Stimulated activated CD4-positive, alpha-beta T cell treated with anti-CD3 and anti-CD28 coated beads, Interleukin-1b, Interleukin-23, amount 100 ng/mL, for 4 hours (primary cell): ENCODE results near the gene RASA3.
"Not testable (repeated sequence)": the region's sequence is repeated elsewhere in the genome, so short reads cannot be mapped to it uniquely, and the experiment has no call there.

Experiments used
- DNase-seq, 2 donors: peaks; one replicate each; pipeline ENCODE4 v3.0.0-alpha.2; 2020; ENCODE audit warnings: low read depth in 2 of 2

The RASA3 gene

DNA sequence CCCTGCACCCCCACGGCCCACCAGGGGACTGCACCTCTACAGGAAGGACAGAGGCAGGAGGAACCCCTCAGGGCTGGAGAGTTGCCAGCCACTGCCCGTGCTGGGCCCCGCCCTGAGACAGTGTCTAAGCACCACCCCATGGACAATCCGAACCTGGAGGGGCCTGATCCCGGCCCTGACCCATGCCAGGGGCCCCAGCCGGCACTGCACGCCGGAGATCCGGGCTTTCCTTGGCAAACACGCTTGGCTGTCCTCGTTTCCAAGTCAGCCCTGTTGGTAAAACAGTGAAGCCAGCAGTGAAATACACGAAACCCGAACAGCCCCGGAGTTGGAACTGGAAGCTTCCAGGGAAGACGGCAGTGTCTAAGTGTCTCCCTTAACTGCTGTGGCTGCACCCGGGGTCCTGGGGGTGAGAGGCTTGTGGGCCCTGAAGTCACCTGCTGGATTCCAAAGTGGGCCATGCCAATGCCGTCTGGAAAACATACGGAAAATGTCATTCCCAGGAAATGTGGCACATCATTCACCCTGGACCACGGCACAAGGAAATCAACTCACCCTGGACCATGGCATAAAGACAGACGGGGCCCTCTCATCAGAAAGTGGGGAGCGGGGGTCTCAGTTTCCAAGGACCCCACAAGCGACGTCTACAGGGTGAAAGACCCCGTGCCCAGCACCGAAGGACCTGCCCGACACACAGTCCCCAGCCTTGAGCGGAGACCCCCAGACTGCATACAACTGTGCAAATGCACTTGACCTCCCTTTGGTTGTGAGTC, 30.9 kb downstream of the RASA3 start:
- DNase-seq = no peak

DNA sequence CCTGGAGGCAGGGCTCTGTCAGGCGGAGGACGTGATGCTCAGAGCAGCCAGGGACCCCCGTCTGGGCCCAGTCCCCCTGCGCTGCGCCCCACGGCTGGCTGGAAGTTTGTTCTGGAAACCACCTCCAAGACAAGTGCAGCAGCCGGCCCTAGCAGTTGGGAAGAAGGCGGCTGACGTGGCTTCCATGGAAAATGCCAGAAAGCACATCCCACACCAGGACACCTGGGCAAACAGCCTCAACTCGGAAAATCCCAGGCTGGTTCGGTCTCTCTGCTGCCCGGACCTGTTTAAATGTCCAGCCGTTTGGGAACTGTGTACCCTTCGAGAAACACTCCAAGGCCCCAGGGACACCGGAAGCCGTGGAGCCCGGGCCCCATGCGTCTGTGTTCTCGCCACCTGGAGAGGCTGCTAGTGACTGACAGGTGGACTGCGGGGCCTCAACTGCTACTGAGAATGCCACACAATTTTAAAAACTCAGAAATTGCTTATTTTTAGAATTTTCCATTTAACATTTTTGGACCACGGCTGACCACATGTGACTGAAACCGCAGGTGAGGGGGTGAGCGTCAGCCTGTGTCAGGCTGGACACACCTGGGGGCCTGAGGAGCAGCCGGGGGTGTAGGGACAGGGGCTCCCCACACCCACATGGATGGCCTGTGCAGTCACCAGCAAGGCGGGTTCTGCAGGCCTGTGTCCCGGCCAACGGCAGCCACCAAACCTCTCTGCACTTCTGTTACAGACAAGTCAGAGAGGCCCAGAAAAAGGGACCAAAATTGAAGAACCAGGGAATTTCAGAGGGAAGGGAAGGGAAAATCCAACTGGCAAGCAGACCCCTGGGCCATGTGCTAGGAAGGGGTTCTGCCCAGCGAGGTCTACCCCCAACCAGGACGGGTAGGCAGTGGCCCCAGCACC, 31.7 kb downstream of the RASA3 start:
- no peak for DNase-seq

DNA sequence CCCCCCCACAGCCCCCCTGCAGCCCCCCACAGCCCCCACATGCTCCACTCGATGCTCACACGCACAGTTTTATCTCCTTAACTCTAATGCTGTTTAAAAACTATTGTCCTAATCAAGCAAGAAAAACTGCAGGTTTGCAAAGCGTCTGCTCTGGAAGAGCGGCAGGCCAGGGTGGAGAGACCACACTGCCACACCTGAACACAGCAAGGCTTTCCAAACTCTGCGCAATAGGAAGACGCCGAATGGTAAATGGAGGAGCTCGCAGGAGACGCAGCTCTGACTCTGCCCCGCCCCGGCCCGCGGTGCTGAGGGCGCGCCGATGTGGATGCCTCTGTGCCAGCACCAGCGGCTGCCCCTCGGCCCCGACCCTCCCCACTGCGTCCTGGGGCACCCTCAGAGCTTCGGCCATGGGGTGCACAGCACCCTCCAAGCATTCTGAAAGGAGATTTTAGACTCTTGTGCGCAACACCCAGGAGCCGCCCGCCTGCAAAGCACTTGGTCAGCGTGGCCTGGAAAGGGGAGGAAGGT, 32.4 kb downstream of the RASA3 start:
- DNase-seq = no peak

DNA sequence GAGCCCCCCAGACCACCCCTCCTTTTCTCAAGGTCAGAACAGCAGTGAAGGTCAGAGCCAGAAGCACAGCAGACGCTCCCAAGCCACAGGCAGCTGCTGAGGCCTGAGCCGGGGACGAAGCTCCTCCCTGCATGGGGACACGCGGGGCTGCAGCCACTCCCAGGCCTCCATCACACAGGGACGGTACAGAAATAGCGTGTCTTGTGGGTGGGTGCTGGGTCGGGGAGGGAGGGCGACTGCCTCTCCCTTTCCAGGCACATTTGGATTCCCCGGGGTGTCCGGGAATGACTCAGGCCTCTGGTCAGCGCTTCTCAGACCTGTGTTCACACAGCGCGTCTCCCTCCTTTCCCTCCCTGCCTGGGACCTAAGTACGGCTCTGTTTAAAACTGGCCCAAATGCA, 33.2 kb downstream of the RASA3 start:
- DNase-seq = no peak

DNA sequence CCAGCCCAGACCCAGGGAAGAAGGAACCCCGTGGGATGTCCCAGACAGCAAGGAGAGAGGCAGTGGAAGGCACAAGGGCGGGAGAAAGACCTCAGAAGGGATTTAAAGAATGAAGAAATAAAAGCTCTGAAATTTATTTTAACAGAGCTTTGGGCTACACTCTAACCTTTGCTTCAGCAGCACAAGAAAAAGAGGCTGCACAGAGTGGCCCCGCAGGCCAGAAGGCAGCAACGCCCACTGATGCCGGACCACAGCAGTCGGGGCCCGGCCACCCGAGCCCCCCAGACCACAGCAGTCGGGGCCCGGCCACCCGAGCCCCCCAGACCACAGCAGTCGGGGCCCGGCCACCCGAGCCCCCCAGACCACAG, 33.8 kb downstream of the RASA3 start:
- not testable (repeated sequence) for DNase-seq

DNA sequence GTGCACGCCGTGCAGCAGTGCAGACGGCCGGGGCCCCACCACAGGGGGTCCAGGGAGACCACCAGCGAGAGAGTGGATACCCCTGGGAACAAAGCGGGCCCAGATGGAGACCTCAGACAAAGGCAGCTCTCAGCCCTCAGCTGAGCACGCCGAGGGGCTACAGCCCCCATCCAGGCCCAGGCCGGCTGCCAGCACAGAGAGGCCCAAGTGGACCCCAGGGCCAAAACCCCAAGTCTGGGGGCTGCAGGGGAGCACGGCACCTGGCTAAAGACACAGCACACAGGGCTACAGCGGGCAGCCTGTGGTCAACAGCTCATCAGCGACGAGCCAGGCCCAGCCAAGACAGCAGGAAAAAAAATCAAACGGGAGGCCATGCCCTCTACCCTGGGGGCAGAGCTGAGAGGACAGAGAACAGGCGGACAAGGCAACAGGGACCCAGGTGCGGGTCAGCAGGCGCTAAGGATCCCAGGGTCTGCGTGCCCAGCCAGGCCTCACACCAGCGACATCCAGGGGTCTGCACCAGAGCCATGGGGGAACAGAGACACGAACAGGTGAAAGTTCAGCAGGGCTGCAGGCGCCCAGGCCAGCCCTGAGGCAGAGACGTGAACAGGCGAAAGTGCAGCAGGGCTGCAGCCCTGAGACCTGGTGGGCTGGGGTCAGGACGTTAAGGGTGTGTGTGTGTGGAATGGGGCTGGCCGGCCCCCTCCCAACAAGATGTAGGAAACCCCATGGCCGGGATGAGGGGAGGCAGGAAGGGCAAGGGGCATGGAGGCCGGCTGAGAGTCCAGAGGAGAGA, 34.3 kb downstream of the RASA3 start:
- no peak for DNase-seq

DNA sequence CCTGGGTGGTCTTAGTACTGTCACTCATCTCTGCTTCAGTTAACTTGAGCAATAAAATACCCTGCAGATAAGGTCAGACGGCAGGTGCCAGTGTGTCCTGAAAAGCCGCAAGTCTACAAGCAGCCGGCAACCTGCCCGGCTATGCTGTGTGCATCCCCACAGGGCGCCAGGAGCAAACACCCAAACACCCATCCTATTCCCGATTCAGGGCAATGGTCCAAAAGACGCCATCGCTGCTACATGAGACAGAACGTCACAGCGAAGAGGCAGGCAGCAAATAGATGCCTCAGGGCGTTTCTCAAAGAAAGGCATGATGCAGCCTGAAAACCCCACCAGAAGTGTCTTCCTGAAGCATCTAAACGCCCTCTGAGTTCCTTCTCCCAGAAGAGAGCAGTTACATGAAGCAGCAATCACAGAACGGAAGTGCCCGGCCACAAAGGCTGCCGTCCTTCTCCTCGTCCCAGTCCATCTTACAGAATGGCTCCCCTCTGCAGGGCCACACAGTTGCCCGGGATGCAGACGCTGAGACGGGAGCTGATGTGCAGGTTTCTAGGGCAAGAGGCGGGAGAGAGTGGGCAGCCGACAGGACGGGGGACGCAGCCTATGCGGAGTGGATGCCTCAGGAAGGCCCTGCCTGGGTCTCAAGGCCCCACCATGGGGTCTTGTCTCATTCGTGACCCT, 35.1 kb downstream of the RASA3 start:
- DNase-seq = no peak

GRCh38 chr13:114096811-114097211, 35.6 kb downstream of the RASA3 start:
- DNase-seq = no peak

DNA sequence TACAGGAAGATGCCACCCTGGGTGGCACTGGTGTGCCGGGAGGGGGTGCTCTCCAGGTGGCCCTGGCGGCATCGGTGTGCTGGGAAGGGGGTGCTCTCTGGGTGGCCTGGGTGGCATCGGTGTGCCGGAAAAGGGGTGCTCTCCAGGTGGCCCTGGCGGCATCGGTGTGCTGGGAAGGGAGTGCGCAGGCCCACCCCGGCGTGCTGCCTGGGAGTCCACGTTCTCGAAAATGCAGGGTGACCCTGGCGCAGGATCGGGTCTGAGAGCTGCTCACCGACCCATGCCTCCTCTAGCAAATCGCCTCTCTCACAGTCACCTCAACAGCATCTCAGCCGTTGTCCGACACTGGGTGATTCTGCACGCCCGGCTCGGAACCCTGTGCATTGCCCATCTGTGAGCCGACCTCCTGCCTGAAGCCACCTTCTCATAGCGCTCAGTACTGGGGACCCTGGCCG, 36.4 kb downstream of the RASA3 start:
- no peak for DNase-seq

DNA sequence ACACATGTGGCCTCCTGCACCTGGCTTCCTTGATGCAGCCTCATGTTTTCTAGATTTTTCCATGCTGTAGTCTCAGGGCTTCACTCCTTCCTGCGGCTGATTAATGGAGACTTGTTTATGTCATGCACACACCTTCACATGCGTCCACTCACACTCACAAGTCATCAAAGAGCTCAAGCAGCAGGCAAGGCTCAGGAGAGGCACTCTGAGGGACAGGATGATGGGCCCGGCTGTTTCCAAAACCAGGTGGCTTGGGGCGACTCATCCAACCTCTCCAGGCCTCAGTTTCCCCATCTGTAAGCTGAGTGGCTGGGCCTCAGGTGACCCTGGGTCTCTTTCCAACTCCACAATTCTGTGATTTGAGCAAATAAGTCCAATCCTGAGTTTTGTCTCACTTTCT, 36.9 kb downstream of the RASA3 start:
- no peak for DNase-seq

GRCh38 chr13:114093118-114093517, 39.3 kb downstream of the RASA3 start:
- DNase-seq = no peak

GRCh38 chr13:114092468-114092867, 40.0 kb downstream of the RASA3 start:
- no peak for DNase-seq

GRCh38 chr13:114090476-114090875, 41.9 kb downstream of the RASA3 start:
- DNase-seq = no peak

- no peak for DNase-seq
Observed at GRCh38 chr13:114089751-114090400, 42.5 kb downstream of the RASA3 start.

GRCh38 chr13:114089341-114089740, 43.1 kb downstream of the RASA3 start:
- DNase-seq = no peak

- no peak for DNase-seq
Observed at GRCh38 chr13:114088863-114089262, 43.6 kb downstream of the RASA3 start.

DNA sequence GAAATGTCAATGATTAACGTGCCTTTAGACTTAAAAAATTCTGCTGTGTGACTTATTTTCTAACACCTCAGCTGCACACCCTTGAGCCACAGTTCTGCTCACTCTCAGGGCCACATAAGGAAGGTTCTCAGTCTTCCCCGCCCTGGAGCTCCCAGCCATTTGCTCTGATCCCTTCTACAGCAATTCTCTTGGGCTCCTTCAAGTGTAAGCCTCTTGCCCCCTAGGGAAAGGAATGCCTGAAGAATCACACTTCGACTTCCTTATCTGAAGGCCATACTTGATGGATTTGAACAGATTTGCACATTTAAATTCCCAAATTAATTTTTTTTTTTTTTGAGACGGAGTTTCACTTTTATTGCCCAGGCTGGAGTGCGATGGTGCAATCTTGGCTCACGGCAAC, 44.2 kb downstream of the RASA3 start:
- no peak for DNase-seq

DNA sequence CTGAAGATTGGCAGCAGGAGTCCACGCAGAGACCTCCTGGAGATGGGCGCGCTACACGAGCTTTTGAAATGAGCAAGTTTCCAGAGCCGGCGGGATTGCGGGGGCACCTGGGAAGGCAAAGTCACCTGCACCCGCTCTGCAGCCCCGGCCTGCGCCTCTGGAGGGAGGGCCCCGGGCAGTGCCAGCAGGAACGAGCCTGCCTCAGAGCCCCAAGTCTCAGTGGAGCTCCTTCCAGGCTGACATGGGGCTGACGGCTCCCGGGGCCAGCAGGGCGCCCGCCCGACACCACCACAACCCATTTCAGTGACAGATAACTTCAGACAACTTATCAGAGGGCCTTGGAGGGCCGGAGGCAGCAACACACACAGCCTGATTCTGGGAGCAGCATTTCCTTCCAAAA, 45.0 kb downstream of the RASA3 start:
- no peak for DNase-seq

GRCh38 chr13:114082849-114083645, 49.4 kb downstream of the RASA3 start:
- no peak for DNase-seq
